Stimulated activated memory B cell treated with anti-CD40 and anti-IgM and Interleukin-4, amounts not matched to agents 10 μg/mL and 1 μg/mL and 100 μg/mL, for 72 hours (primary cell): ENCODE measurements around the gene LIG1.
"Not testable (repeated sequence)": the region's sequence is repeated elsewhere in the genome, so short reads cannot be mapped to it uniquely, and the experiment has no call there.

Source experiments
- ATAC-seq: fragments of 150-1000 bp; cut with Tn5 transposase; 2 replicates; pipeline ENCODE4 v1.10.0; 2021
- H3K27ac Mint-ChIP-seq: one replicate; pipeline ENCODE4 v1.8.0; 2022; ENCODE audit warnings: mild to moderate bottlenecking, mixed read lengths
- H3K27me3 Mint-ChIP-seq: one replicate; pipeline ENCODE4 v1.8.0; 2022; ENCODE audit warnings: mixed read lengths
- H3K36me3 Mint-ChIP-seq: one replicate; pipeline ENCODE4 v1.8.0; 2022; ENCODE audit warnings: mixed read lengths
- H3K4me1 Mint-ChIP-seq: one replicate; pipeline ENCODE4 v1.8.0; 2022; ENCODE audit warnings: mixed read lengths
- H3K4me3 Mint-ChIP-seq: one replicate; pipeline ENCODE4 v1.8.0; 2022; ENCODE audit warnings: mild to moderate bottlenecking, moderate library complexity, mixed read lengths
- H3K9me3 Mint-ChIP-seq: one replicate; pipeline ENCODE4 v1.8.0; 2022; ENCODE audit warnings: mixed read lengths

LIG1 gene

GRCh38 chr19:48088991-48089390 is 81.2 kb downstream of the LIG1 start:
- H3K36me3 Mint-ChIP-seq = peaks cover 48% of the 10 kb centered on the region
- not testable (repeated sequence) for H3K27ac Mint-ChIP-seq, ATAC-seq, H3K4me1 Mint-ChIP-seq, H3K4me3 Mint-ChIP-seq, H3K9me3 Mint-ChIP-seq, H3K27me3 Mint-ChIP-seq

DNA sequence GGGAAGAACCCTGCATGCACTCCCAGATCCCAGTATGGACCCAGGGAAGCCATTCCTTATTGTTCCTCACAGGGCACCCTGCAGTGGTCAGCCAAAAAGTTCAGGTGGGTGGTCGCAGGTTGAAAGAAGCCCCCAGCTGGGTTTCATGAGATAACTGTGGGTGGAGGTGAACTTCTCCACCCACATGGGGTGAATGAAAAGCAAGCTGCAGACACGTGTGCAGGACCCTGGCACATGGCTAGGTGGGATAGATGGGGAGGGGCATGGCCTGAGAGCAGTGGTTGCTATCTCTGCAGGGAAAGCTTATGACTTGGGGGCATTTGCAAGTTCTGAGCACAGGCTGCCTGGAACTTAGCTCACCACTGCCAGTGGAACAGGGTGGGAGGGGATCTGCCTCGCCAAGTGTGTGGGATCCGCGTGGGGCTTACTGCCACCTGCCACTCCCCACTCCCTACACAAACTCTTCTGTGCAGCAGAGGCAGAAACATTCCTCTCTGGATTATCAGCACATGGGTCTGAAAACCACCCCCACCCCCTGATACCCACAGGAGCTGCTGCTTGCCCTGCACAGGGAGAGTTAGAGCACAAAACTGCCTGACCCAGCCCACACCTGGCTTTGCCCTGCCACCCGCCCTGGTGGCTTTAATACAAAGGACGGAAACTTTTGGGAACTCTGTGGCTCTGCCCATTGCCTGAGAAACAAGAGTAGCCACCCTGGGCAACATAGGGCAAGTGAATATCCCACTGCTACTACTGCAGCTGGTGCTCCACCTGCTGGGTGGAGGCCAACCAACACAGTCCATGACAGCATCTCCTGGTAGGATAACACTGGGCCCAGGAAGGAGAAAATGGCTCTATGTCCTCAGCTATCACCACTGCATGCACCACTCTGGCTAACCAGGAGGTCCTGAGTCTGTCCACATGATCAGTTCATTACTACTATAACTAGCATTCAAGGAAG is 84.0 kb downstream of the LIG1 start:
- no peak for ATAC-seq
- Mint-ChIP-seq H3K27ac (no peak overlapping the region), H3K4me3 (no peak overlapping the region), H3K4me1 (peaks cover 7% of the 10 kb centered on the region), H3K9me3 (no peaks in the 10 kb centered on the region), H3K36me3 (peaks cover 30% of the 10 kb centered on the region), H3K27me3 (no peaks in the 10 kb centered on the region)

GRCh38 chr19:48085076-48085475 is 85.1 kb downstream of the LIG1 start:
- Mint-ChIP-seq H3K4me1 (peaks cover 2% of the 10 kb centered on the region), H3K27me3 (no peaks in the 10 kb centered on the region), H3K4me3 (no peak overlapping the region), H3K27ac (no peak overlapping the region), H3K36me3 (peaks cover 30% of the 10 kb centered on the region), H3K9me3 (no peaks in the 10 kb centered on the region)
- no peak for ATAC-seq

DNA sequence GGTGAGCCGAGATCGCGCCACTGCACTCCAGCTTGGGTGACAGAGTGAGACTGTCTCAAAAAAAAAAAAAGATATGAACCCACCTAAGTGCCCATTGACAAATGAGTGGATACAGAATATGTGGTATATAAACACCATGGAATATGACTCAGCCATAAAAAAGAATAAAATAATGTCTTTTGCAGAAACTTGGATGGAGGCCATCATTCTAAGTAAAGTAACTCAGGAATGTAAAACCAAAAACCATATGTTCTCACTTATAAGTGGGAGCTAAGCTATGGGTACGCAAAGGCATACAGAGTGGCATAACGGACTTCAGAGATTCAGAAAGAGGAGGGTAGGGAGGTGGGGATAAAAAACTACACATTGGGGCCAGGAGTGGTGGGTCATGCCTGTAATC is 89.0 kb downstream of the LIG1 start:
- no peaks in the 10 kb centered on the region for H3K27me3 Mint-ChIP-seq
- no peaks in the 10 kb centered on the region for H3K4me1 Mint-ChIP-seq
- H3K4me3 Mint-ChIP-seq = no peak overlapping the region
- H3K27ac Mint-ChIP-seq = no peak overlapping the region
- H3K36me3 Mint-ChIP-seq = peaks cover 37% of the 10 kb centered on the region
- no peaks in the 10 kb centered on the region for H3K9me3 Mint-ChIP-seq
- no peak for ATAC-seq

GRCh38 chr19:48070177-48070769 is 99.9 kb downstream of the LIG1 start:
- H3K4me1 Mint-ChIP-seq, ATAC-seq, H3K9me3 Mint-ChIP-seq, H3K4me3 Mint-ChIP-seq, H3K27ac Mint-ChIP-seq, H3K27me3 Mint-ChIP-seq: not testable (repeated sequence)
- H3K36me3 Mint-ChIP-seq = peaks cover 53% of the 10 kb centered on the region

DNA sequence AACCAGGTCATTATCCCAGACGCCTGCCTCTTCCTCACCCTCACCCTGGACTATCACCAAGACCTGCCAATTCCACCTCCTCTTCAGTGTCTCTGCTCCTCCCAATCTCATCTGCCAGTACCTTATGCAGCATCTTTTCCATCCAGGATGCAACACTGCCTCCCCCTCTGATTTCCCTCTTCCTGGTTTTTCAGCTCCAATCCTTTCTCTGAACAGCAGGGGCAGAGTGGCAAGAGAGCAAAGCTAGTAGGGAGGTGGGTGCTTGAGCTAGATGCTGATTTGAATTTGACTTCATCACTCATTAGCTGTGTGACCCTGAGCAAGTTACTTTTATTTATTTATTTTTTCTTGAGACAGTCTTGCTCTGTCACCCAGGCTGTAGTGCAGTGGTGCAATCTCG is 100.7 kb downstream of the LIG1 start:
- no peak for ATAC-seq

More for the DNA sequence above, 100.7 kb downstream of the LIG1 start:
- Mint-ChIP-seq H3K4me3 (no peak overlapping the region), H3K27ac (no peak overlapping the region), H3K4me1 (no peaks in the 10 kb centered on the region), H3K36me3 (peaks cover 53% of the 10 kb centered on the region), H3K27me3 (no peaks in the 10 kb centered on the region), H3K9me3 (no peaks in the 10 kb centered on the region)
